Tibial nerve (tissue), 4 donors: Measurements from ENCODE around the gene SEC61A1. TPM values are rescaled to one million over a fixed set of nuclear protein-coding genes. Genes with fewer than 3 reads are reported as not detected.

Source experiments
- DNase-seq, 2 donors: peaks; one replicate each; pipeline ENCODE4 v3.0.0-alpha.2; 2019; ENCODE audit warnings: low spot score in 2 of 2
- H3K27ac ChIP-seq, 4 donors: fragments of 200-600 bp; sonication (generic) in 3 of 4; one replicate each; pipeline ENCODE4 v1.5.1; 2017 to 2019; ENCODE audit warnings: mild to moderate bottlenecking in 1 of 4
- H3K27me3 ChIP-seq, 2 donors: fragments of 200-600 bp; sonication (generic) in 1 of 2; one replicate each; pipeline versions ENCODE4 v1.5.1 to v1.6.0; 2017 to 2019
- H3K36me3 ChIP-seq, 3 donors: fragments of 200-600 bp; sonication (generic); one replicate each; pipeline ENCODE4 v1.5.1; 2018 to 2019
- H3K4me1 ChIP-seq, 4 donors: fragments of 200-600 bp; sonication (generic) in 3 of 4; one replicate each; pipeline ENCODE4 v1.5.1; 2017 to 2019
- H3K4me3 ChIP-seq, 4 donors: fragments of 200-600 bp; sonication (generic) in 3 of 4; one replicate each; pipeline ENCODE4 v1.5.1; 2017 to 2019; ENCODE audit warnings: mild to moderate bottlenecking in 1 of 4, moderate library complexity in 1 of 4
- H3K9me3 ChIP-seq, 4 donors: fragments of 200-600 bp; sonication (generic) in 3 of 4; one replicate each; pipeline ENCODE4 v1.5.1; 2017 to 2019
- EP300 ChIP-seq, 2 donors: sonication (generic); formaldehyde crosslinking; IDR thresholded peaks; one replicate each; pipeline ENCODE4 v1.6.1; 2017; ENCODE audit warnings: antibody characterized with exemption in 2 of 2, mild to moderate bottlenecking in 1 of 2
- POLR2A ChIP-seq, 2 donors: fragments of 450-650 bp; IDR thresholded peaks; one replicate each; pipeline ENCODE4 v1.6.1; 2017; ENCODE audit warnings: antibody characterized with exemption in 2 of 2, mild to moderate bottlenecking in 2 of 2, moderate library complexity in 2 of 2
- WGBS, 2 donors: methylation state at CpG; one replicate each; pipeline ENCODE4 v1.1.5; 2018; 5-methylcytosine and 5-hydroxymethylcytosine counted together
- total RNA-seq, 4 donors: library from RNA; depleted of rRNA; stranded (reverse); fragments of >200 nt; gene quantifications; one replicate each; pipeline ENCODE4 v1.1.0, GENCODE V29; 2016
- TF ChIP-seq, protein P1 (sequence below), 5 experiments: fragments of 200-600 bp in 3 of 5; fragments of 450-650 bp in 2 of 5; sonication (generic) in 3 of 5; IDR thresholded peaks; one replicate each; pipeline ENCODE4 v1.5.1; 2016 to 2019; ENCODE audit warnings: antibody characterized with exemption in 5 of 5, mild to moderate bottlenecking in 3 of 5, moderate library complexity in 2 of 5

Gene SEC61A1
- total RNA-seq, 4 donors from 2014 or later, result 93.3 to 155 (median 108) TPM

- no peaks in the 10 kb centered on the region for H3K9me3 ChIP-seq
- DNase-seq, result peak; percentile 46 to 72
- TF ChIP-seq EP300 (IDR thresholded peaks at IDR 0.05) (no peak), POLR2A (IDR thresholded peaks at IDR 0.05) (no peak)
- TF ChIP-seq, protein P1, sequence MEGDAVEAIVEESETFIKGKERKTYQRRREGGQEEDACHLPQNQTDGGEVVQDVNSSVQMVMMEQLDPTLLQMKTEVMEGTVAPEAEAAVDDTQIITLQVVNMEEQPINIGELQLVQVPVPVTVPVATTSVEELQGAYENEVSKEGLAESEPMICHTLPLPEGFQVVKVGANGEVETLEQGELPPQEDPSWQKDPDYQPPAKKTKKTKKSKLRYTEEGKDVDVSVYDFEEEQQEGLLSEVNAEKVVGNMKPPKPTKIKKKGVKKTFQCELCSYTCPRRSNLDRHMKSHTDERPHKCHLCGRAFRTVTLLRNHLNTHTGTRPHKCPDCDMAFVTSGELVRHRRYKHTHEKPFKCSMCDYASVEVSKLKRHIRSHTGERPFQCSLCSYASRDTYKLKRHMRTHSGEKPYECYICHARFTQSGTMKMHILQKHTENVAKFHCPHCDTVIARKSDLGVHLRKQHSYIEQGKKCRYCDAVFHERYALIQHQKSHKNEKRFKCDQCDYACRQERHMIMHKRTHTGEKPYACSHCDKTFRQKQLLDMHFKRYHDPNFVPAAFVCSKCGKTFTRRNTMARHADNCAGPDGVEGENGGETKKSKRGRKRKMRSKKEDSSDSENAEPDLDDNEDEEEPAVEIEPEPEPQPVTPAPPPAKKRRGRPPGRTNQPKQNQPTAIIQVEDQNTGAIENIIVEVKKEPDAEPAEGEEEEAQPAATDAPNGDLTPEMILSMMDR (IDR thresholded peaks at IDR 0.05), result peak; percentile 63 to 82 (median 77)
- H3K4me3 ChIP-seq, result no peak overlapping the region
- 62 to 73% methylated on average over 5 to 6 of the region's 6 CpGs for WGBS, 2 donors
- H3K36me3 ChIP-seq, result peaks cover 0 to 64% (median 7%) of the 10 kb centered on the region in 3 donors
- H3K27me3 ChIP-seq, result no peaks in the 10 kb centered on the region
- H3K27ac ChIP-seq, result peak overlapping the region in 1 of 4 donors; percentile 36
- peaks cover 0 to 6% (median 0%) of the 10 kb centered on the region in 4 donors for H3K4me1 ChIP-seq
Observed at GRCh38 chr3:128095222-128095703, 43.0 kb downstream of the SEC61A1 start.

DNA sequence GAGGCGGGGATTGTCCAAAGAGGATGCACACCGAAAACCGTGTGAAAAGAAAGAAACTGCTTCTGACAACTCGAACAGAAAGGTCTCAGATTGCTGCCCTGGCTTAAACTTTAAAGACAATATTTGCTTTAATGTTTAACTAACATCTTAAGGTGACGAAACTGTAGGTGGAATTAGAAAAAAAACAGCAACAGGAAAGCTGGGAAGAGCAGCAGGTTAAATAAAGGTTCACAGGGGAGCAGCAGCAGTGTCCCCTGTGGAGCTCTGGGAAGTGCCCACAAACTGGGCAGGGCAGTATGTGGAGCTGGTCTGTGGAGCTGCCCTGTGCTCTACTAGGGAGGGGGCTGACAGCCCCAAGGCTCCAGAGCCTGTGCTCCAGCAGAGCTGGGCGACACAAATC lies 46.0 kb downstream of the SEC61A1 start:
- peaks cover 0 to 79% (median 10%) of the 10 kb centered on the region in 3 donors for H3K36me3 ChIP-seq
- DNase-seq, result no peak
- H3K4me3 ChIP-seq, result no peak overlapping the region
- H3K27me3 ChIP-seq, result no peaks in the 10 kb centered on the region
- H3K9me3 ChIP-seq, result no peaks in the 10 kb centered on the region
- TF ChIP-seq, protein P1 (IDR thresholded peaks at IDR 0.05), result no peak
- no peak for TF ChIP-seq POLR2A (IDR thresholded peaks at IDR 0.05)
- no peak for TF ChIP-seq EP300 (IDR thresholded peaks at IDR 0.05)
- 89 to 91% methylated on average over 6 of the region's 6 CpGs for WGBS, 2 donors
- peaks cover 0 to 9% (median 0%) of the 10 kb centered on the region in 4 donors for H3K4me1 ChIP-seq
- H3K27ac ChIP-seq, result no peak overlapping the region

DNA sequence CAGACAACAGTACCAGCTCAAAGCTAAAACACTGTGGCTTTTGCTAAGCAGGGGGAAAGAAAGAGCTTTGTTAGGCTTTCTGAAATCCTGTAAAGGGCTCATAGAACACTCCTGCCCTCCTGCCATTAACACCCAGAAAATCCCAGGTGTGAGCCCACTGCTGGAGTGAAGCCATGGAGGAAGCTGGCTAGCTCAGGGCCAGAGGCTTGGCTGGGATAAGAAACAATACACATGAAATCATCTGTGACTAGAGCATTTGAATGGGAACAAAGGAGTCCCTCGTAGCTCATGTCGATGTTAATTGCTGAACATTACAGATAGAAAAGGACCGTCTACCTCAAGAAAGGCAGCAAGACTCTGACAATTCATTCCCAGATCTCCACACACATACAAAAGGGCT lies 47.9 kb downstream of the SEC61A1 start:
- Histone ChIP-seq H3K4me1 (peaks cover 0 to 8% (median 0%) of the 10 kb centered on the region in 4 donors), H3K27me3 (no peaks in the 10 kb centered on the region), H3K36me3 (peaks cover 0 to 78% (median 10%) of the 10 kb centered on the region in 3 donors), H3K9me3 (no peaks in the 10 kb centered on the region), H3K27ac (peak overlapping the region in 1 of 4 donors; percentile 33), H3K4me3 (no peak overlapping the region)
- WGBS, 2 donors, result 62 to 71% methylated on average over 3 of the region's 3 CpGs
- no peak for DNase-seq
- TF ChIP-seq, protein P1 (IDR thresholded peaks at IDR 0.05), result no peak

DNA sequence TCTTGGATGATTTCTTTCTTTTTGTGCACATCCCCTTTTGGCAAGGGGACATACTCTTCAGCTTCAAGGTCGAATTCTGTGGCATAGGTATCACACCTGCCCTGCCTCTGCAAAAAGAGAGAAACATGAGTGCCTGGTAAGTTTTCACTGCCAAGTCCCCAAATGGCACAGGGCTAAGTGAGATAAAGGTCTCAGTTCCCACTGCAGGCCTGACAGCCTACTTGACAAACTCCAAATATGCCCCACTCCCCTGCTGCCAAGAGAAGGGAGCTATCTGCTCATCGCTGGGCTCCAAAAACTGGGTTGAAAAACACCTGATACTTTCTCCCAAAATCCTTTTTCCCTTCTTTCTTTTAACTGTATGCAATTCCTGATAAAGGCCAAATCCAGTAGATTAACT lies 48.4 kb downstream of the SEC61A1 start:
- H3K36me3 ChIP-seq, result peaks cover 0 to 75% (median 10%) of the 10 kb centered on the region in 3 donors
- 92 to 100% methylated on average over 2 of the region's 2 CpGs for WGBS, 2 donors
- no peak for DNase-seq

DNA sequence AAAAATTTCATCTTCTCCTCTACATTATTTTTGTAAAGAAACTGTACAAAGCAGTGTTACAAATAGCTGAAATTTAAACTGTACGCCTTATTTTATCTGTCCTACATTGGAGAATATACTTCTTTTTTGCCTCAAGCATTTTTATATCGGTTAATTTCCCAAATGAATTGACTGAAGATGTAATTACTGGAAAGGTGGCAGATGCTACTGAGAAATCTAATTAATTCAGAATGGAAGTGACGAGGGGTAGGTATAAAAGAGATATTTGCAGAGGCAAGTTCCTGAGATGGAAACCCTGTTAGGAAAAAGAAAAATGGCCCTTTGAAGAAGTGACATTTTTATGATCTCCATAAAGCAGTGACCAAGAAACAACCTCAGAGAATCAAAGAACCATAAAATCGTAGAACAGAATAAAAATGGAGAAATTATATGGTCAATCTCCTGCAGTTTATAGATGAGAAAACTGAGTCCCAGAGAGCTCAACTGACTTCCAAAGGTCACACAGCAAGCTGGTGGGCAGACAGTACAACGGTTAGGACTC lies 51.0 kb downstream of the SEC61A1 start:
- Histone ChIP-seq H3K27ac (no peak overlapping the region), H3K36me3 (peaks cover 0 to 50% (median 10%) of the 10 kb centered on the region in 3 donors), H3K4me3 (no peak overlapping the region), H3K27me3 (no peaks in the 10 kb centered on the region), H3K4me1 (peaks cover 0 to 4% (median 0%) of the 10 kb centered on the region in 4 donors), H3K9me3 (no peaks in the 10 kb centered on the region)
- no peak for DNase-seq
- WGBS, 2 donors, result 81 to 83% methylated on average over 5 of the region's 5 CpGs
- TF ChIP-seq, protein P1 (IDR thresholded peaks at IDR 0.05), result no peak
- TF ChIP-seq POLR2A (IDR thresholded peaks at IDR 0.05) (no peak), EP300 (IDR thresholded peaks at IDR 0.05) (no peak)

More for the DNA sequence above, 48.4 kb downstream of the SEC61A1 start:
- Histone ChIP-seq H3K27me3 (no peaks in the 10 kb centered on the region), H3K4me1 (peaks cover 0 to 4% (median 0%) of the 10 kb centered on the region in 4 donors), H3K9me3 (no peaks in the 10 kb centered on the region), H3K4me3 (no peak overlapping the region), H3K27ac (peak overlapping the region in 1 of 4 donors; percentile 33)
- TF ChIP-seq, protein P1 (IDR thresholded peaks at IDR 0.05), result no peak
- no peak for TF ChIP-seq EP300 (IDR thresholded peaks at IDR 0.05)
- no peak for TF ChIP-seq POLR2A (IDR thresholded peaks at IDR 0.05)
